ENCODE data around the gene MACF1.

DNA sequence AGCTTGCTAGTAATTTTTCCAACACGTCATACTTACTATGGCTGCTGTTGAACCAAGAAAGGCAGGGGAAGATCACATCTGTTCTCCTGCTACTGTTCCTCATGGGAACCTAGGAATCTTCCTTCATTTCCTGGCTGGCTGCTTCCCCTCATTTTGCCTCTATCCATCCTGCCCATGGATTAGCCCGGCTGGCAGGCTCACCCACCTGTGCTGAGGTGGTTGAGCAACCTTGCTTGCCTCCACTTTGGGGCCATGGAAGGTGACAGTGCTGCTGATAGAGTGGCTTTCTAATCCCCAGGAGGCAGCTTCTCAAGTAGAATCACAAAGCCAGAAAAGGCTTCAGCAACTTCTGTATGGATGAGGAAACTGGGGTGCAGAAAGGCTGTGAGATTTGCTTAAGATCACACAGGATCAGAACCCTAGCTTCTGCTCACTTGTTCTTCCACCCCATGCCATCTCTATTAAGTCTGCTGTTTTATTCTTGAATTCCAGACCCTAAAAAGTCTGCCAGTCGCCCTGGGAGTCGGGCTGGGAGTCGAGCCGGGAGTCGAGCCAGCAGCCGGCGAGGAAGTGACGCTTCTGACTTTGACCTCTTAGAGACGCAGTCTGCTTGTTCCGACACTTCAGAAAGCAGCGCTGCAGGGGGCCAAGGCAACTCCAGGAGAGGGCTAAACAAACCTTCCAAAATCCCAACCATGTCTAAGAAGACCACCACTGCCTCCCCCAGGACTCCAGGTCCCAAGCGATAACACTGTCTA, 280.7 kb downstream of the MACF1 start:
- TF ChIP-seq, protein P1, sequence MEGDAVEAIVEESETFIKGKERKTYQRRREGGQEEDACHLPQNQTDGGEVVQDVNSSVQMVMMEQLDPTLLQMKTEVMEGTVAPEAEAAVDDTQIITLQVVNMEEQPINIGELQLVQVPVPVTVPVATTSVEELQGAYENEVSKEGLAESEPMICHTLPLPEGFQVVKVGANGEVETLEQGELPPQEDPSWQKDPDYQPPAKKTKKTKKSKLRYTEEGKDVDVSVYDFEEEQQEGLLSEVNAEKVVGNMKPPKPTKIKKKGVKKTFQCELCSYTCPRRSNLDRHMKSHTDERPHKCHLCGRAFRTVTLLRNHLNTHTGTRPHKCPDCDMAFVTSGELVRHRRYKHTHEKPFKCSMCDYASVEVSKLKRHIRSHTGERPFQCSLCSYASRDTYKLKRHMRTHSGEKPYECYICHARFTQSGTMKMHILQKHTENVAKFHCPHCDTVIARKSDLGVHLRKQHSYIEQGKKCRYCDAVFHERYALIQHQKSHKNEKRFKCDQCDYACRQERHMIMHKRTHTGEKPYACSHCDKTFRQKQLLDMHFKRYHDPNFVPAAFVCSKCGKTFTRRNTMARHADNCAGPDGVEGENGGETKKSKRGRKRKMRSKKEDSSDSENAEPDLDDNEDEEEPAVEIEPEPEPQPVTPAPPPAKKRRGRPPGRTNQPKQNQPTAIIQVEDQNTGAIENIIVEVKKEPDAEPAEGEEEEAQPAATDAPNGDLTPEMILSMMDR (IDR thresholded peaks at IDR 0.05), result no peak
- no peak for TF ChIP-seq POLR2A (IDR thresholded peaks at IDR 0.05)
